HepG2 (cell line): Measurements from ENCODE around the gene OR7G1. TPM values are rescaled to one million over a fixed set of nuclear protein-coding genes. Genes with fewer than 3 reads are reported as not detected.

Experiments used
- CHD2 ChIP-seq: IDR thresholded peaks from 2 replicates; pipeline ENCODE4 v1.6.1; 2011; ENCODE audit warnings: low read depth, low read length, improper control_type of control experiment
- HBP1 ChIP-seq: IDR thresholded peaks from 2 replicates; pipeline ENCODE4 v1.6.1; 2016; ENCODE audit warnings: low read depth, control low read depth
- JUN ChIP-seq: sonication (generic); formaldehyde crosslinking; IDR thresholded peaks from 2 replicates; pipeline ENCODE4 v1.4.0; 2020; ENCODE audit warnings: mild to moderate bottlenecking, missing genetic modification reagents
- MED1 ChIP-seq: sonication (generic); formaldehyde crosslinking; IDR thresholded peaks from 2 replicates; pipeline ENCODE4 v1.4.0; 2020; ENCODE audit warnings: missing genetic modification reagents
- NAIF1 ChIP-seq: sonication (generic); formaldehyde crosslinking; IDR thresholded peaks from 2 replicates; pipeline ENCODE4 v1.5.0; 2020; ENCODE audit warnings: mild to moderate bottlenecking, missing genetic modification reagents, borderline replicate concordance
- RARA ChIP-seq: IDR thresholded peaks from 2 replicates; pipeline ENCODE4 v1.6.1; 2016; ENCODE audit warnings: missing genetic modification reagents, missing compliant biosample characterization
- RBM39 ChIP-seq: fragments of 200-400 bp; formaldehyde crosslinking; IDR thresholded peaks from one replicate; pipeline ENCODE4 v1.6.1; 2018; ENCODE audit warnings: antibody characterized with exemption, mild to moderate bottlenecking, low read depth, low read length; ENCODE audit not compliant: poor library complexity, severe bottlenecking
- SETDB1 ChIP-seq: sonication (generic); formaldehyde crosslinking; IDR thresholded peaks from 2 replicates; pipeline ENCODE4 v1.5.1; 2020; ENCODE audit warnings: missing genetic modification reagents, mild to moderate bottlenecking, borderline replicate concordance
- SSRP1 ChIP-seq: IDR thresholded peaks from 2 replicates; pipeline ENCODE4 v1.6.1; 2016; ENCODE audit warnings: control low read depth
- ZBTB33 ChIP-seq: sonication (generic); formaldehyde crosslinking; IDR thresholded peaks from 2 replicates; pipeline ENCODE4 v1.4.0; 2020; ENCODE audit warnings: missing genetic modification reagents
- ZBTB38 ChIP-seq: sonication (generic); formaldehyde crosslinking; IDR thresholded peaks from 2 replicates; pipeline ENCODE4 v1.5.1; 2020; ENCODE audit warnings: mild to moderate bottlenecking, missing genetic modification reagents
- ZNF234 ChIP-seq: sonication (generic); formaldehyde crosslinking; conservative IDR thresholded peaks from 2 replicates; pipeline ENCODE4 v1.5.1; 2020; ENCODE audit warnings: mild to moderate bottlenecking, missing genetic modification reagents
- ZNF282 ChIP-seq: fragments of 450-650 bp; IDR thresholded peaks from 2 replicates; pipeline ENCODE4 v1.6.1; 2018; ENCODE audit not compliant: partially characterized antibody
- ZNF644 ChIP-seq: IDR thresholded peaks from 2 replicates; pipeline ENCODE4 v1.6.1; 2016; ENCODE audit warnings: low read depth
- ZNF75D ChIP-seq: sonication (generic); formaldehyde crosslinking; IDR thresholded peaks from 2 replicates; pipeline ENCODE4 v1.8.1; 2023; ENCODE audit warnings: missing genetic modification reagents, mild to moderate bottlenecking, borderline replicate concordance
- ZNF841 ChIP-seq: sonication (generic); formaldehyde crosslinking; IDR thresholded peaks from 2 replicates; pipeline ENCODE4 v1.8.1; 2023; ENCODE audit warnings: missing genetic modification reagents, borderline replicate concordance
- polyA plus RNA-seq, 8 experiments: library from polyadenylated mRNA; depleted of rRNA in 3 of 8; stranded (reverse) in 7 of 8; unstranded in 1 of 8; fragments of >200 nt; fragmentation: Illumina TruSeq in 4 of 8; extraction: Trizol in 4 of 8; gene quantifications; 2 replicates each; pipeline versions ENCODE4 v1.2.1 to v1.2.3, GENCODE V29; 2011 to 2016; ENCODE audit warnings: low read depth in 4 of 8, missing spikeins in 1 of 8, mixed read lengths in 1 of 8; ENCODE audit not compliant: insufficient read depth in 1 of 8
- total RNA-seq, 5 experiments: library from RNA; depleted of rRNA; stranded (reverse); fragments of >200 nt; fragmentation: Illumina TruSeq; extraction: Trizol; gene quantifications; 2 replicates each; pipeline ENCODE4 v1.2.3, GENCODE V29; 2016; ENCODE audit warnings: low read depth in 1 of 5
- TF ChIP-seq, protein P1 (sequence below): sonication (generic); formaldehyde crosslinking; IDR thresholded peaks from 2 replicates; pipeline ENCODE4 v1.4.0; 2020; ENCODE audit warnings: missing genetic modification reagents, mild to moderate bottlenecking, borderline replicate concordance
- TF ChIP-seq, protein P2 (sequence below): IDR thresholded peaks from 2 replicates; pipeline ENCODE4 v1.6.1; 2016; ENCODE audit warnings: missing compliant biosample characterization, missing genetic modification reagents, borderline replicate concordance
- TF ChIP-seq, protein P3 (sequence below): sonication (generic); formaldehyde crosslinking; IDR thresholded peaks from 2 replicates; pipeline ENCODE4 v1.9.0; 2022; ENCODE audit warnings: low read depth, missing genetic modification reagents

Gene OR7G1
- total and polyA plus RNA-seq, 2 of the 13 experiments (the other 11 are each of a cell fraction or from before 2014, with no cell fraction given): not detected

DNA sequence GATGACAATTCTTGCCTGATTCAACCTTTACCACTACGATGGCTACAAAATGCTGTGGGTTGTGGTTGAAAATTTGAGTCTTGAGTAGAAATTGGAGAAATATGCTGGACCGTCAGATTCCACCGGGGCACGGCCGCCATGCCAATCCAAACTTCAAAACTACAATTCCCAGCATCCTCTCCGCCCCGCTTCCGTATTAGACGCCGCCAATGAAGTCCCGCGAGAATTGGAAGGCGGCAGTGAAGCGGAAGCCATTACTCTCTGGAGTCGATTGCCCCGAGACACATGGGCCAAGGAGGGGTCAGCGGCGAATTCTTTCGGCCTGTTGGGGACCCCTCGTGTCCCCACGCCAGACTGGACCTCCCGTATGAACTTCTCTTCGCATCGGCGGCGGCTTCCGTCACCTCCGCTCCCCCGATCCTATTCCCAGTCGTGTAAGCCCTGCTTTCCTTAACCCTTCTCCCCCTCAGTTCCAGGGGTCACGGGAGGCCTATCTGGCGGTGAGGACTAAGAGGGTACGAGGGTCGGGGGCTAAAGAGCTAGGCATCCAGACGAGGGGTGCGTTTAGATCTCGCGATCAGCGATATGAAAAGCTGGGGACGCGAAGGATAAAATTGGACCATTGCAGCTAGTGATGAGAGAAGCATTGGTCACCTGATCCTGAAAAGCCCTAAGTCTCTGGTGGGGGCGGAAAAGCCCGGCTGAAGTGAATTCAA is 24.8 kb upstream of the OR7G1 start, which contains the start of gene ZNF317 (continued):
- TF ChIP-seq, protein P1, sequence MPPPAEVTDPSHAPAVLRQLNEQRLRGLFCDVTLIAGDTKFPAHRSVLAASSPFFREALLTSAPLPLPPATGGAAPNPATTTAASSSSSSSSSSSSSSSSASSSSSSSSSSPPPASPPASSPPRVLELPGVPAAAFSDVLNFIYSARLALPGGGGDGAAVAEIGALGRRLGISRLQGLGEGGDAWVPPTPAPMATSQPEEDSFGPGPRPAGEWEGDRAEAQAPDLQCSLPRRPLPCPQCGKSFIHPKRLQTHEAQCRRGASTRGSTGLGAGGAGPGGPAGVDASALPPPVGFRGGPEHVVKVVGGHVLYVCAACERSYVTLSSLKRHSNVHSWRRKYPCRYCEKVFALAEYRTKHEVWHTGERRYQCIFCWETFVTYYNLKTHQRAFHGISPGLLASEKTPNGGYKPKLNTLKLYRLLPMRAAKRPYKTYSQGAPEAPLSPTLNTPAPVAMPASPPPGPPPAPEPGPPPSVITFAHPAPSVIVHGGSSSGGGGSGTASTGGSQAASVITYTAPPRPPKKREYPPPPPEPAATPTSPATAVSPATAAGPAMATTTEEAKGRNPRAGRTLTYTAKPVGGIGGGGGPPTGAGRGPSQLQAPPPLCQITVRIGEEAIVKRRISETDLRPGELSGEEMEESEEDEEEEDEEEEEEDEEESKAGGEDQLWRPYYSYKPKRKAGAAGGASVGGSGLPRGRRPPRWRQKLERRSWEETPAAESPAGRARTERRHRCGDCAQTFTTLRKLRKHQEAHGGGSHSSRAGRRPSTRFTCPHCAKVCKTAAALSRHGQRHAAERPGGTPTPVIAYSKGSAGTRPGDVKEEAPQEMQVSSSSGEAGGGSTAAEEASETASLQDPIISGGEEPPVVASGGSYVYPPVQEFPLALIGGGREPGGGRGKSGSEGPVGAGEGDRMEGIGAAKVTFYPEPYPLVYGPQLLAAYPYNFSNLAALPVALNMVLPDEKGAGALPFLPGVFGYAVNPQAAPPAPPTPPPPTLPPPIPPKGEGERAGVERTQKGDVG (CRISPR knock-in tag): no peak
- TF ChIP-seq ZNF234 (CRISPR knock-in tag) (no peak), JUN (no peak), ZNF644 (CRISPR knock-in tag) (no peak), MED1 (CRISPR knock-in tag) (peak; percentile 38; the same call in 1 of the 2 replicates), SETDB1 (CRISPR knock-in tag) (no peak), ZBTB38 (CRISPR knock-in tag) (no peak), HBP1 (CRISPR knock-in tag) (peak; percentile 91), ZNF75D (CRISPR knock-in tag) (no peak), SSRP1 (CRISPR knock-in tag) (0 out of 2 replicates have a peak, but pooled peaks have one; percentile 65), RBM39 (peak; percentile 64), RARA (no peak), ZBTB33 (CRISPR knock-in tag) (no peak), CHD2 (peak; percentile 97), NAIF1 (CRISPR knock-in tag) (no peak), ZNF282 (no peak), ZNF841 (CRISPR knock-in tag) (no peak)
- TF ChIP-seq, protein P2, sequence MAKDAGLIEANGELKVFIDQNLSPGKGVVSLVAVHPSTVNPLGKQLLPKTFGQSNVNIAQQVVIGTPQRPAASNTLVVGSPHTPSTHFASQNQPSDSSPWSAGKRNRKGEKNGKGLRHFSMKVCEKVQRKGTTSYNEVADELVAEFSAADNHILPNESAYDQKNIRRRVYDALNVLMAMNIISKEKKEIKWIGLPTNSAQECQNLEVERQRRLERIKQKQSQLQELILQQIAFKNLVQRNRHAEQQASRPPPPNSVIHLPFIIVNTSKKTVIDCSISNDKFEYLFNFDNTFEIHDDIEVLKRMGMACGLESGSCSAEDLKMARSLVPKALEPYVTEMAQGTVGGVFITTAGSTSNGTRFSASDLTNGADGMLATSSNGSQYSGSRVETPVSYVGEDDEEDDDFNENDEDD (CRISPR knock-in tag): peak; percentile 75; the same call in 1 of the 2 replicates
- TF ChIP-seq, protein P3, sequence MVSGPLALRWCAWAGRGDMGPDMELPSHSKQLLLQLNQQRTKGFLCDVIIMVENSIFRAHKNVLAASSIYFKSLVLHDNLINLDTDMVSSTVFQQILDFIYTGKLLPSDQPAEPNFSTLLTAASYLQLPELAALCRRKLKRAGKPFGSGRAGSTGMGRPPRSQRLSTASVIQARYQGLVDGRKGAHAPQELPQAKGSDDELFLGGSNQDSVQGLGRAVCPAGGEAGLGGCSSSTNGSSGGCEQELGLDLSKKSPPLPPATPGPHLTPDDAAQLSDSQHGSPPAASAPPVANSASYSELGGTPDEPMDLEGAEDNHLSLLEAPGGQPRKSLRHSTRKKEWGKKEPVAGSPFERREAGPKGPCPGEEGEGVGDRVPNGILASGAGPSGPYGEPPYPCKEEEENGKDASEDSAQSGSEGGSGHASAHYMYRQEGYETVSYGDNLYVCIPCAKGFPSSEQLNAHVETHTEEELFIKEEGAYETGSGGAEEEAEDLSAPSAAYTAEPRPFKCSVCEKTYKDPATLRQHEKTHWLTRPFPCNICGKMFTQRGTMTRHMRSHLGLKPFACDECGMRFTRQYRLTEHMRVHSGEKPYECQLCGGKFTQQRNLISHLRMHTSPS (CRISPR knock-in tag): no peak
